Measurements from ENCODE around the gene NCS1.
A peak's percentile ranks its signal among the peaks of the same experiment; 100 is the strongest.

NCS1 gene

GRCh38 chr9:130215341-130216119 lies 43.3 kb downstream of the NCS1 start:
- peak in 1 of 5 experiments; percentile 51 for DNase-seq

GRCh38 chr9:130217838-130218237 lies 45.6 kb downstream of the NCS1 start:
- no peak for DNase-seq

GRCh38 chr9:130219661-130220096 lies 47.5 kb downstream of the NCS1 start:
- DNase-seq: no peak

GRCh38 chr9:130220352-130220751 lies 48.1 kb downstream of the NCS1 start:
- DNase-seq: no peak

- DNase-seq: no peak
Measured at GRCh38 chr9:130222833-130223232, 50.6 kb downstream of the NCS1 start.

GRCh38 chr9:130225071-130225470 lies 52.9 kb downstream of the NCS1 start:
- DNase-seq: no peak

GRCh38 chr9:130225586-130225985 lies 53.4 kb downstream of the NCS1 start:
- no peak for DNase-seq

- DNase-seq: no peak
Measured at GRCh38 chr9:130226112-130226511, 53.9 kb downstream of the NCS1 start.

- DNase-seq: no peak
Measured at GRCh38 chr9:130227833-130228232, 55.6 kb downstream of the NCS1 start.

GRCh38 chr9:130229759-130230158 lies 57.6 kb downstream of the NCS1 start:
- DNase-seq: no peak

- no peak for DNase-seq
Measured at GRCh38 chr9:130230631-130231030, 58.4 kb downstream of the NCS1 start.

- DNase-seq: no peak
Measured at GRCh38 chr9:130232899-130233586, 60.8 kb downstream of the NCS1 start.

GRCh38 chr9:130233587-130233945 lies 61.4 kb downstream of the NCS1 start:
- DNase-seq: no peak

GRCh38 chr9:130234340-130235260 lies 62.4 kb downstream of the NCS1 start:
- no peak for DNase-seq

- peak; percentile 48 to 65 (median 53) for DNase-seq
Measured at GRCh38 chr9:130235558-130236435, 63.6 kb downstream of the NCS1 start.

GRCh38 chr9:130236436-130236985 lies 64.3 kb downstream of the NCS1 start:
- DNase-seq: no peak

- no peak for DNase-seq
Measured at GRCh38 chr9:130237076-130237475, 64.9 kb downstream of the NCS1 start.

GRCh38 chr9:130237763-130238524 lies 65.7 kb downstream of the NCS1 start:
- peak in 1 of 5 experiments; percentile 84 for DNase-seq

GRCh38 chr9:130239363-130239695 lies 67.1 kb downstream of the NCS1 start:
- no peak for DNase-seq

- peak in 2 of 5 experiments; percentile 32 to 85 for DNase-seq
Measured at GRCh38 chr9:130239741-130240241, 67.6 kb downstream of the NCS1 start.
